Mucosa of descending colon (tissue), 3 donors: ENCODE data around the gene INPP5F. TPM values are rescaled to one million over a fixed set of nuclear protein-coding genes. Genes with fewer than 3 reads are reported as not detected.

Experiments used
- ATAC-seq: fragments of 200-7000 bp; cut with Tn5 transposase; one replicate; pipeline ENCODE4 v1.9.1; 2020; ENCODE audit warnings: mild to moderate bottlenecking, moderate library complexity
- DNase-seq, 3 donors: peaks; one replicate each; pipeline ENCODE4 v3.0.0-alpha.2; 2020
- H3K36me3 ChIP-seq: fragments of 200-600 bp; one replicate; pipeline ENCODE4 v1.8.0; 2021; ENCODE audit warnings: low read depth, mild to moderate bottlenecking
- H3K4me1 ChIP-seq: fragments of 200-600 bp; one replicate; pipeline ENCODE4 v1.8.0; 2021; ENCODE audit warnings: low read depth, mild to moderate bottlenecking
- H3K4me3 ChIP-seq: fragments of 200-600 bp; one replicate; pipeline ENCODE4 v1.8.0; 2021; ENCODE audit warnings: mild to moderate bottlenecking
- H3K9me3 ChIP-seq: fragments of 200-600 bp; one replicate; pipeline ENCODE4 v1.8.0; 2021; ENCODE audit warnings: mild to moderate bottlenecking
- intact Hi-C, 2 donors: fragments of 100-400 bp; cut with DNase I in 1 of 2; cut with micrococcal nuclease in 1 of 2; formaldehyde crosslinking; loops; one replicate each; pipeline versions ENCODE4 v1.11.0 to v1.11.1; 2022; cut with DNase I, micrococcal nuclease
- total RNA-seq, 3 donors: library from RNA; stranded (reverse); fragmentation: NEBNext Ultra II Directional in 2 of 3; extraction: Animal tissue kit (Norgen Biotek cat#: 25700) in 2 of 3; gene quantifications; one replicate each; pipeline versions ENCODE4 v1.2.1 to v1.2.4, GENCODE V29; 2021 to 2023
- TF ChIP-seq, protein P1 (sequence below): fragments of 200-600 bp; IDR thresholded peaks from one replicate; pipeline ENCODE4 v1.8.0; 2022; ENCODE audit warnings: antibody characterized with exemption, mild to moderate bottlenecking
- donor health status: DM: no; HTN: no; CAD: no; lungs with moderate emphysema.
- donor health status: DM: no; HTN: no; CAD: no.
- donor health status: DM: no; HTN: yes; CAD: no.

The INPP5F gene
- total RNA-seq, 3 donors from 2014 or later = 12.5 to 19.9 (median 13.2) TPM

DNA sequence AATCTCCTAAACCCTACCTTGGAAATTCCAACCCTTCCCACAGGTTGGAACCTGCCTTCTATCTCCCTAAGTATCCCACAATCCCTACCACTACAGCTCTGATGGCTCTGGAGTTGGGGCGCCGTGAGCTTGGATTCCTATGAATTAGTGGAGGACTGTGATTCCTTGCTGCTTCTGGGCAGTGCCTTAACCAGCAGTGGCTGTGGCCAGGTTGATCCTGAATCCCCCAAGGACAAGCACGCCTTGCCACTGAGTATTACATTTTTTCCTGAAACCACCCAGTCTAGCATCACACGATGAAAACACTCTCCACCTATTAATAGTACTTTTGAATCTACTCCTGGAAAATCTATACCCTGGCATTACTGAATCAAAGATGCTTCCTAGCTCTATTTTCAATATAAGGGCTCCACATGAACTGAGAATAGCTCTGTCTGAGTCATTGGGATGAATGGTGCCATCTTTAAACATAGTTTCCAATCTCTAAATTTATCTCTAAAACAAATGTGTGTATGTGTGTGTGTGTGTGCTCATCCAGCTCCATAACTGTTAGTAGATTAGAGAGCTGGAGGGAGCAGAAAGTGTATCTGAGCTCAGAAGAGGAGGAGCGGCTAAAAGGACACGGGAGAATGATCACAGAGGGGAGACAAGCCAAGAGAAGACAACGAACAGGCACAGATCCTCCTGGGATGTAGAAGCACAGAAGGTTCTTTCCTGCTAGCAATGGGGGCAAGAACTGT is 11.9 kb upstream of the INPP5F start:
- TF ChIP-seq, protein P1, sequence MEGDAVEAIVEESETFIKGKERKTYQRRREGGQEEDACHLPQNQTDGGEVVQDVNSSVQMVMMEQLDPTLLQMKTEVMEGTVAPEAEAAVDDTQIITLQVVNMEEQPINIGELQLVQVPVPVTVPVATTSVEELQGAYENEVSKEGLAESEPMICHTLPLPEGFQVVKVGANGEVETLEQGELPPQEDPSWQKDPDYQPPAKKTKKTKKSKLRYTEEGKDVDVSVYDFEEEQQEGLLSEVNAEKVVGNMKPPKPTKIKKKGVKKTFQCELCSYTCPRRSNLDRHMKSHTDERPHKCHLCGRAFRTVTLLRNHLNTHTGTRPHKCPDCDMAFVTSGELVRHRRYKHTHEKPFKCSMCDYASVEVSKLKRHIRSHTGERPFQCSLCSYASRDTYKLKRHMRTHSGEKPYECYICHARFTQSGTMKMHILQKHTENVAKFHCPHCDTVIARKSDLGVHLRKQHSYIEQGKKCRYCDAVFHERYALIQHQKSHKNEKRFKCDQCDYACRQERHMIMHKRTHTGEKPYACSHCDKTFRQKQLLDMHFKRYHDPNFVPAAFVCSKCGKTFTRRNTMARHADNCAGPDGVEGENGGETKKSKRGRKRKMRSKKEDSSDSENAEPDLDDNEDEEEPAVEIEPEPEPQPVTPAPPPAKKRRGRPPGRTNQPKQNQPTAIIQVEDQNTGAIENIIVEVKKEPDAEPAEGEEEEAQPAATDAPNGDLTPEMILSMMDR = no peak
- no peaks in the 10 kb centered on the region for H3K36me3 ChIP-seq
- ATAC-seq = no peak
- no peaks in the 10 kb centered on the region for H3K4me1 ChIP-seq
- no peak for DNase-seq
- intact Hi-C loops = no loop called here
- no peaks in the 10 kb centered on the region for H3K9me3 ChIP-seq
- H3K4me3 ChIP-seq = no peak overlapping the region

DNA sequence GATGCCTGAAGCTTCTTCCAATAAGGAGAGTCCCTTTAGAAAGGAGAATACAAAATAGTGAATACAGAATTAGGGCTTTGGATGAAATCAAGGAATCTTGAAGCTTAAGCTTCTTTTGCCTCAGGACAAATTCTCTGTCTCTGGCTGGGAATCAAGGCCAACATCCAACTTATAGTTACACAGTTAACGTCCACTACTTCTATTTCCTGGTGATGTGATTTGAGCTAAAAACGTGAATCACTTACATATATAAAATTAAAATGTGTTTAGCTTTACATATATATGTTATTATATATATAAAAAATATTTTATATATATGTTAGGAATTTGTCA is 11.4 kb upstream of the INPP5F start:
- Histone ChIP-seq H3K4me1 (no peaks in the 10 kb centered on the region), H3K9me3 (no peaks in the 10 kb centered on the region), H3K4me3 (no peak overlapping the region), H3K36me3 (no peaks in the 10 kb centered on the region)
- ATAC-seq = no peak
- DNase-seq = no peak
- TF ChIP-seq, protein P1 = no peak
- intact Hi-C loops = no loop called here

DNA sequence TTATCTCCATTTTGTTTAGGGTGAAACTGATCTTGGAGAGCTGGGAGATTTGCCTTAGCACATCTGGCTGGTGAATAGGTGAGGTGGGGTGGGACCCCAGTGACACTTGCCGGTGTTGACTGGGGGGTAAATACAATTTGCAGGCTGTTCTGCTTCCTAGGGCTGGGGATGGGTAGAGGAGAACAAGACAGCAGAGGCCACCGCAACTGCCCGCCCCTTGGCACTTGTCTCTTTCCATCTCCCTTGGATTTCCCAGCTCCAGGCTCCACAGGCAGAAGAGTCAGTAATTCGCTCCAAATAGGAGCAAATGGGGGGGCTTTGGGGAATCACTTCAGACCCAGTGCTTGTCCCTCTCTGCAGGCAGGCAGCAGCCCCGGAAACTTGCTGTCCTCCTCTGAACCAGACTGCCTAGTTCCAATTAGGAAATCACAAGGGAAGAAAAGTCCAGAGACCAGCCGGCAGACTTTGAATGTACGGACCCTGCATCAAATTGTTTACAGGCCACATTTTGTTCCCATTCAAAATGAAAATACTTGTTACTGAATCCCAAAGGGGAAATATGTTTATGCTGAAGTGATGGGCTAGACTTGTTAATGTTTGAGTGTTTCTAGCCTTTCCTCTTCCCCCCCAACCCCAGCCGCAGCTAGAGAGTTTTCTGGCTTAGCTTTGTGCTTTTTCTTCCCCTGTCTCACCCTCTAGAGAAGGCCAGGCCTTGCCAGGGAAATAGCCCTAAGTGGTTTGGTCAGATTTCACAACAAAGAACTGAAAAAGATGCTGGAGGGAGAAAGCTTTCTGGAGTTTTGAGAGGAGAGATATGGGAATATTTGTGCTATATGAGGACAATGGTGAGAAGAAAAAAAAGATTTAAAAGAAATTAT is 10.0 kb upstream of the INPP5F start:
- no peak for ATAC-seq
- TF ChIP-seq, protein P1 = no peak
- Histone ChIP-seq H3K4me3 (no peak overlapping the region), H3K4me1 (no peaks in the 10 kb centered on the region), H3K9me3 (no peaks in the 10 kb centered on the region), H3K36me3 (no peaks in the 10 kb centered on the region)
- intact Hi-C loops = no loop called here
- peak in 1 of 3 donors; percentile 13 for DNase-seq

DNA sequence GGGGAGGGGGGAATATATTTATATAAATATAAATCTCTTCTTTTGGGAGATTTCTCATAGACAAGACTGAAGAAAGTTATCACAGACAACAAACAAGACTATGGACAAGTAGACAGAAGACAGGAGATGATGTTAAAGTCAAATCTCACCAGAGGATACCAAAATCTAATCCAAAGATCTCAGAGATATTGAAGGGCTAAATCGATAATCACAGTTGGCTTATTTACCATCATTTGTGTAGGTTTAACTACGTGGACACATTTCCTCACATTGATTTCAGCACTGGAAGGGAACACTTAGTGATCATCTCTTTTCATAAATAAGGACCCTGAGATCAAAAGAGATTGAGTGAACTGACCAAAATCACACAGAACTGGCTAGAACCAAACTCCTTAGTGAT is 2.7 kb upstream of the INPP5F start:
- DNase-seq = no peak

DNA sequence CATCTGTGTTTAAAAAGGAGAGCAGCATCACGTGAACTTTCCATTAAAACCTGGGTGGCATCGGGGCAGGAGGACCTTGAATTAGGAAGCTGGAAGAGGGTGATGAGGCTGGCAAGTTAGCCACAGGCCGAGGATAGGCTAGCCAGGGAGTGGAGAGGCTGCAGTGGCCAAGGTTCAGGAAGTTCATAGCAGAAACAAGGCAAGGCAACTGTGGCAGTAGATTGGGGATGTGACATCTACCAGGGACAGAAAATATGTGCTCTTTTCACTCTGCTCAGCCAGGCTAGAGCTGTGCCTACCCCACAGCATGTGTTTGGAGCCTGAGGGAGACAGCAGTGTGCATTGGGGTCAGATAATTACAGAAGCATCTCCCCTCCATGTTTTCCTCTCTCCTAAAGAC is 2.2 kb upstream of the INPP5F start:
- no peaks in the 10 kb centered on the region for H3K9me3 ChIP-seq
- peaks cover 15% of the 10 kb centered on the region for H3K4me1 ChIP-seq
- no peaks in the 10 kb centered on the region for H3K36me3 ChIP-seq
- H3K4me3 ChIP-seq = no peak overlapping the region
- TF ChIP-seq, protein P1 = no peak
- DNase-seq = no peak
- intact Hi-C loops = no loop called here
- no peak for ATAC-seq

More for the DNA sequence above, 2.7 kb upstream of the INPP5F start:
- TF ChIP-seq, protein P1 = no peak
- Histone ChIP-seq H3K36me3 (no peaks in the 10 kb centered on the region), H3K4me1 (peaks cover 15% of the 10 kb centered on the region), H3K4me3 (no peak overlapping the region), H3K9me3 (no peaks in the 10 kb centered on the region)
- intact Hi-C loops = no loop called here
- no peak for ATAC-seq
